HT-29 (cell line): ENCODE results near the gene SYT4. TPM values are rescaled to one million over a fixed set of nuclear protein-coding genes. Genes with fewer than 3 reads are reported as not detected.

Experiments used
- DNase-seq: peaks from one replicate; pipeline ENCODE4 v3.0.0-alpha.2; 2015; ENCODE audit warnings: low spot score
- total RNA-seq: library from RNA; depleted of rRNA; stranded (reverse); fragments of >200 nt; shearing (Covaris generic); gene quantifications from 2 replicates; pipeline ENCODE4 v1.2.3, GENCODE V29; 2014; rRNA removed

Gene SYT4
- not detected in 2 replicates for total RNA-seq

GRCh38 chr18:43277164-43277600 is at the start of gene SYT4:
TSS of gene SYT4 (minus strand) at chr18:43277490. CDS start at chr18:43277281, 209 bp downstream.
- no peak for DNase-seq

- no peak for DNase-seq
Observed at GRCh38 chr18:43322132-43322531, 44.8 kb upstream of the SYT4 start.

- DNase-seq, result no peak
Observed at GRCh38 chr18:43314941-43315340, 37.7 kb upstream of the SYT4 start.

GRCh38 chr18:43312891-43313290 is 35.6 kb upstream of the SYT4 start:
- DNase-seq, result peak; percentile 3

GRCh38 chr18:43310239-43310638 is 32.9 kb upstream of the SYT4 start:
- no peak for DNase-seq

- no peak for DNase-seq
Observed at GRCh38 chr18:43303376-43303775, 26.1 kb upstream of the SYT4 start.

GRCh38 chr18:43286187-43286586 is 8.9 kb upstream of the SYT4 start:
- DNase-seq, result peak; percentile 17

GRCh38 chr18:43283299-43283698 is 6.0 kb upstream of the SYT4 start:
- DNase-seq, result no peak

GRCh38 chr18:43279015-43279744 is 1.9 kb upstream of the SYT4 start:
- peak; percentile 77 for DNase-seq

- DNase-seq, result no peak
Observed at GRCh38 chr18:43278355-43278754, 1.1 kb upstream of the SYT4 start.

- no peak for DNase-seq
Observed at GRCh38 chr18:43276491-43276890, 799 bp downstream of the SYT4 start.

GRCh38 chr18:43275546-43275945 is 1.7 kb downstream of the SYT4 start:
- DNase-seq, result no peak

- DNase-seq, result no peak
Observed at GRCh38 chr18:43274526-43274925, 2.8 kb downstream of the SYT4 start.

GRCh38 chr18:43271593-43272432 is 5.5 kb downstream of the SYT4 start:
- peak; percentile 61 for DNase-seq

GRCh38 chr18:43267818-43268217 is 9.5 kb downstream of the SYT4 start:
- DNase-seq, result no peak

- DNase-seq, result no peak
Observed at GRCh38 chr18:43265465-43265864, 11.8 kb downstream of the SYT4 start.

GRCh38 chr18:43248610-43249249 is 28.6 kb downstream of the SYT4 start:
- no peak for DNase-seq

GRCh38 chr18:43247944-43248343 is 29.3 kb downstream of the SYT4 start:
- no peak for DNase-seq

GRCh38 chr18:43238429-43238828 is 38.9 kb downstream of the SYT4 start:
- no peak for DNase-seq

- no peak for DNase-seq
Observed at GRCh38 chr18:43236921-43237320, 40.4 kb downstream of the SYT4 start.

GRCh38 chr18:43234889-43235288 is 42.4 kb downstream of the SYT4 start:
- no peak for DNase-seq

GRCh38 chr18:43222501-43222900 is 54.8 kb downstream of the SYT4 start:
- no peak for DNase-seq
